Left forelimb (tissue), 1 donor: ENCODE results near the gene DUS3L.
"Not testable (repeated sequence)": the region's sequence is repeated elsewhere in the genome, so short reads cannot be mapped to it uniquely, and the experiment has no call there.

Experiments used
- DNase-seq: peaks from one replicate; pipeline ENCODE4 v3.0.0-alpha.2; 2018; ENCODE audit warnings: low spot score

The DUS3L gene

DNA sequence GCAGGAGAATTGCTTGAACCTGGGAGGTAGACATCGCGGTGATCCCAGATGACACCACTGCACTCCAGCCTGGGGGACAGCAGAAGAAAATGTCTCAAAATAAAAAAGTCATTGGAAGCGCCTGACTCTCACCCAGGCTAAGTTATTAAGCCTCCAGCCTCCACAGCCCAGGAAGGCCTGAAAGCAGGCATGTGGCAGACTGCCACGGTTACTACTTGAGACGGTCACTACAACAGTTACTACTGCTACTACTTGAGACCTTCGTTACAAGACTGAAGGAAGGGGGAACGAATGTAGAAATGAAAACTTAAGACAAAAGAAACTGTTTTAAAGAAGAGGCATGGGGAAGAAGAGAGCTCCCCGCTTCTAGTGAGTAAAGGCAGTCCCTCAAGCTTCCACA, 16.0 kb downstream of the DUS3L start:
- DNase-seq, result no peak

DNA sequence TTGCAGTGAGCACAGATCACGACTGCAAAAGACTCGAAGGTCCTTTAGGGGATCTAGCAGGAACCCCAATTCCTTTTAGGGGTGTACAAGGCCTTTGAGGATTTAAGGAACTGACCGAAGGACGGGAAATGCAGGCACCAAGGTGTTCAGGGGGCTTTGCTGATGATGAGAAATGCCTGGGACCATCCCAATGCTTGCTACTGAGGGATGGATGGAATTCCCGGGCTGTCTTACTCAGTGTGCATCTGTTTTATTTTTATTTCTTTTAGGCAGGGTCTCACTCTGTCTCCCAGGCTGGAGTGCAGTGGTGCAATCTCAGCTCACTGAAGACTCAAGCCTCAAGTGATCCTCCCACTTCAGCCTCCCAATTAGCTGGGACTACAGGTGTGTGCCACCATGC, 17.7 kb downstream of the DUS3L start:
- no peak for DNase-seq

DNA sequence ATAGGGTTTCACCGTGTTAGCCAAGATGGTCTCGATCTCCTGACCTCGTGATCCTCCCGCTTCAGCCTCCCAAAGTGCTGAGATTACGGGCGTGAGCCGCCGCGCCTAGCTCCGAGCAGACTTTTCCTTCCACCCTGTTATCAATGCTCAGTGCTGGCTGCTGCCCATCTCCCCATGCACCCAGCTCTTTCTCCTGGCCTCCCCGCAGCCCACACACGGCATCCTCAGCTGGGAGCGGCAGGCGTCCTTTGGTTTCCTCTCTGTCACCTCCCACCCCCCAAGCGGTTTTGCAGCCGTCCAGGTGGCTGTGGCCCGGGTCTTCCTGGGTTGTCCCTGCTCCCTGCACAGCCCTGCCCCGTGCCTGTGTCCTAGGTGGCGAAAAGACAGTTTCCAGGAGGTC, 18.5 kb downstream of the DUS3L start:
- DNase-seq, result no peak

DNA sequence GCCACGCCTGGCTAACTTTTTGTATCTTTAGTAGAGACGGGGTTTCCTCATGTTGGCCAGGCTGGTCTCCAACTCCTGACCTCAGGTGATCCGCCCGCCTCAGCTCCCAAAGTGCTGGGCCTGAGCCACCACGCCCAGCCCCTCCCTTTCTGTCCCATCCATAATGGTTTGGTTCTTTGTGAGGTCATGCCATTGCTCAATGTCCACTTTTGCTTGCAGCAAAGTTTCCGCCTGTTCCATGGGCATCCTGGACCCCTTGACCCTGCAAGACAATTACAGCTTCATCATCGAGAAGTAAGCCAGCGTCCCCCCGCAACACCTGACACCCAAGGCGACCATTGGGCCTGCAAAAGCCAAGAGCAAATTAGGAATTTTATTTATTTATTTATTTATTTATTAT, 23.0 kb downstream of the DUS3L start:
- no peak for DNase-seq

DNA sequence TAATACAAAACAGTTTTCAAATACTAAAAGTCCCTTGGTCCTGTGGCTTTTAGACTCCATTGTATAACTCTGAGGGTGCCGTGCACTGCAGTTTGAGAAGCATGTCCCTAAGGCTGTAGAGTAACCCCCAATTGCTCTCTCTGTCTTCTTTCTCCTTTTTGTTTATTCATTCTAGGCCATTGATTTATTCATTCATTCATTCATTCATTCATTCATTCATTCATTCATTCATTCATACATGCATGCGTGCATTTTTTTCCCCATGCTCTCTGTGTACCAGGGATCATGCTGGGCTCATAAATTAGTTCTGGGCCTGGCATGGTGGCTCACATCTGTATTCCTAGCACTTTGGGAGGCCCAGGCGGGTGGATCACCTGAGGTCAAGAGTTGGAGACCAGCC, 25.7 kb downstream of the DUS3L start:
- DNase-seq, result no peak

DNA sequence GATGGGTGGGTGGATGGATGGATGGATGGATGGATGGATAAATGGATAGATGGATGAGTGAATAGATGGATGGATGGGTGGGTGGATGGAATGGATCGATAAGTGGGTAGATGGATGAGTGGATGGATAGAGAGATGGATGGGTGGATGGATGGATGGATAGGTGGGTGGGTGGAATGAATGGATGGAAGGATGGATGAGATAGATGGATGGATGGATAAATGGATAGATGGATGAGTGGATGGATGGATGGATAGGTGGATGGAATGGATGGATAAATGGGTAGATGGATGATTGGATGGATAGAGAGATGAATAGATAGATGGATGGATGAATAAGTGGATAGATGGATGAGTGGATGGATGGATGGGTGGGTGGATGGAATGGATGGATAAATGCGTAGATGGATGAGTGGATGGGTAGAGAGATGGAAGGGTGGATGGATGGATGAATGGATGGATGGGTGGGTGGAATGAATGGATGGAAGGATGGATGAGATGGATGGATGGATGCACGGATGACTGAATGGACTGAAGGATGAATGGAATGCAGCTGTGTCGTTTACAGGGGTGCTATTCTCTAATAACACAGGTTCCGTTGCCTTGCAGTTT, 28.2 kb downstream of the DUS3L start:
- DNase-seq, result no peak

DNA sequence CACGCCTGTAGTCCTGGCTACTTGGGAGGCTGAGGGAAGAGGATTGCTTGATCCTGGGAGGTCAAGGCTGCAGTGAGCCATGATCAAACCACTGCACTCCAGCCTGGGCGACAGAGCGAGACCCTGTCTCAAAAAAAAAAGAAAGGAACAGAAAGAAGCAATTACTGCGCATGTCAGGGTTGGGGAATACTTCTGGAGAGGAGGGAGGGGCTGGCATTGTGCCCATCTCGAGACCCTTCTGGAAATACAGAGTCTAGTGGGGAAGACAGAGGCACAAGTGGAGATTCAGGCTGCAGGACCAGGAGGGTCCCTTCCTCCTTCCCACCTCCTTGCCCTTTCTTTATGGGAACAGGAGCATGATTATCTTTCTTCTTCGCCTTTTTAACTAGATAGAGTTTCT, 37.2 kb downstream of the DUS3L start:
- no peak for DNase-seq

DNA sequence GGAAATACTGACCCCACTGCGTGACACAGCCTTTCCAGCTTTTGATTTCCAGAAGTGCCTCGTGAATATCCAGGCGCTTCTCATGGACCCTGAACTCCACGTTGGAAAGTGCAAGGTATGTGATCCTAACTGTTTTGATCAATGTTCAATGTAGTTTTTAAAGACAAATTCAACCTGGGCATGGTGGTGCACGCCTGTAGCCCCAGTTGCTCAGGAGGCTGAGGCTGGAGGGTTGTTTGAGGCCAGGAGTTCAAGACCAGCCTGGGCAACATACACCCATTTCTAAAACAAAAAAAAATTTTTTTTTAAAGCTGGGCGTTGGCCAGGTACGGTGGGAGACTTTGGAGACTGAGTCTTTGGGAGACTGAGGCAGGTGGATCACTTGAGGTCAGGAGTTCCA, 39.3 kb downstream of the DUS3L start:
- no peak for DNase-seq

DNA sequence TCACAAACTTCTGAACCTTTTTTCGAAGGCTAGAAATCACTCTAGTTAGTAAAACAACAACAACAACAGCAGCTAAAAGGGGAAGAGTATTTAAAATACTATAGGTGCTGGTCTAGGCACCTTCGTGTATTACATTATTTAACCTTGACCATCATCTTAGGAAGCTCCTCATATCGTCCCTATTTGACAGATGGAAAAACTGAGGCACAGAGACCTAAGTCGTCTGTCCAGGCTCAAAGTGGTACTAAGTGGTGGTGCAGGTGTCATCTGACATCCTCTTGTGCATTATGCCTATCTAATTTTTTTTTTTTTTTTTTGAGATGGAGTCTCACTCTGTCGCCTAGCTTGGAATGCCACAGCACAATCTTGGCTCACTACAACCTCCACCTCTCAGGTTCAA, 41.5 kb downstream of the DUS3L start:
- no peak for DNase-seq

DNA sequence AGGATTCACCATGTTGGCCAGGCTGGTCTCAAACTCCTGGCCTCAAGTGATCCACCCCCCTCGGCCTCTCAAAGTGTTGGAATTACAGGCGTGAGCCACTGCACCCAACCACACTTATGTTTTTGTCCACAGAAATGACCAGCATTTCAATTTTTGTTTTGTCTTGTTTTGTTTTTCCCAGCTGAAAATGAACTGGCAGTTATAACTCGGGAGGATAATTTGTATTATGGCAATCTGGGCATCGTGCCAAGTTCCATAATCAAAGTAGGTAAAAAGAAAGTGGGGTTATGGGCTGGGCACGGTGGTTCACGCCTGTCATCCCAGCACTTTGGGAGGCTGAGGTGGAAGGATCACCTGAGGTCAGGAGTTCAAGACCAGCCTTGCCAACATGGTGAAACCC, 42.0 kb downstream of the DUS3L start:
- not testable (repeated sequence) for DNase-seq

DNA sequence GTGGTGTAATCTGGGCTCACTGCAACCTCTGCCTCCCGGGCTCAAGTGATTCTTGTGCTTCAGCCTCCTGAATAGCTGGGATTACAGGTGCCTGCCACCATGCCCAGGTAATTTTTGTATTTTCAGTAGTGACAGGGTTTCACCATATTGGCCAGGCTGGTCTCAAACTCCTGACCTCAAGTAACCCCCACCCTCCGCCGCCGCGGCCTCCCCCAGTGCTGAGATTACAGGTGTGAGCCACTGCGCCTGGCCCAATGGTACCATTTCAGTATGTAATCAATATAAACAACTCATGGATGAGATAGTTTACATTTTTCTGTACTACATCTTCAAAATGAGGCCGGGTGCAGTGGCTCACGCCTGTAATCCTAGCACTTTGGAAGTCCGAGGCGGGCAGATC, 46.0 kb downstream of the DUS3L start:
- not testable (repeated sequence) for DNase-seq

DNA sequence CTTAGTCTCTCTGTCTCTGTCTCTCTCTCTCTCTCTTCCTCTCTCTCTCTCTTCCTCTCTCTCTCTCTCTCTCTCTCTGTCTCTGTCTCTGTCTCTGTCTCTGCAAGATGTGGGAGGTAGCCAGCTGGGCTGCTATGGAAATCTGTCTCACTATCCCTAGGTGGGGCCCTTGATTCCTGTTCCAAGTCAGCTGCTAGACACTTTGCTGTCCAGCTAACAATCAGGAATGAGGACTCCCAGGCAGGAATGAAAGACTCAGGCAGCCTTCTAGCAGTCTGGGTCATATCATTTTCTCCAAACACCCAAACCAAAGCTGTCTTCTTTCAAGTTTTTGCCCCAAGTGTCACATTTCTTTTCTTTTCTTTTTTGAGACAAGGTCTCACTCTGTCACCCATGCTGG, 47.3 kb downstream of the DUS3L start:
- no peak for DNase-seq

DNA sequence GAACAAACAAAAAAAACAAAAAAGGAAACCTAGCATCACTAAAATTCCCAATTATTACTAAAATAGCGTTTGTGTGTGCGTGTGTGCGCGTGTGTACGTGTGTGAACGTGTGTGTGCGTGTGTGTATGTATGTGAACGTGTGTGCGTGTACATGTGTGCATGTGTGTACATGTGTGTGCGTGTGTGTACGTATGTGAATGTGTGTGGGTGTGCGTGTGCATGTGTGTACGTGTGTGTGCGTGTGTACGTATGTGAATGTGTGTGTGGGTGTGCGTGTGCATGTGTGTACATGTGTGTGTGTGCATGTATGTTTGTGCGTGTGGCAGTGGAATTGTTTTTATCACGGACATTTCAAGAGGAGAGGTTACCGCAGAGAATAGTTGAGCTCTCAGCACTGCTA, 48.9 kb downstream of the DUS3L start:
- DNase-seq, result no peak

DNA sequence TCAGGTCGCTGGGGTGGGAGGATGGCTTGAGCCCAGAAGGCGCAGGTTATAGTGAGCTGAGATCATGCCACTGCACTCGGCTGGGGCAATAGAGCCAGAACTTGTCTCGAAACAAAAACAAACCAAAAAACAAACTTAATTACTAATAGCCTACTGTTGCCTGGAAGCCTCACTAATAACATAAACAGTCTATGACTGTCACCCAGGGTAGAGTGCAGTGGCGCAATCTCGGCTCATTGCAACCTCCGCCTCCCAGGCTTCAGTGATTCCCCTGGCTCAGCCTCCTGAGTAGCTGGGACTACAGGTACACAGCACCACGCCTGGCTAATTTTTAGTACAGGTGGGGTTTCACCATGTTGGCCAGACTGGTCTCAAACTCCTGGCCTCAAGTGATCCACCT, 52.5 kb downstream of the DUS3L start:
- no peak for DNase-seq
